Mesenteric fat pad (tissue), 1 donor: Measurements from ENCODE around the gene CPNE1. TPM values are rescaled to one million over a fixed set of nuclear protein-coding genes. Genes with fewer than 3 reads are reported as not detected.
"Not testable (repeated sequence)": the region's sequence is repeated elsewhere in the genome, so short reads cannot be mapped to it uniquely, and the experiment has no call there.

ENCODE experiments used
- DNase-seq: peaks from one replicate; pipeline ENCODE4 v3.0.0-alpha.2; 2020; ENCODE audit warnings: low spot score
- total RNA-seq: library from RNA; stranded (reverse); fragmentation: NEBNext Ultra II Directional; extraction: Animal tissue kit (Norgen Biotek cat#: 25700); gene quantifications from one replicate; pipeline ENCODE4 v1.2.1, GENCODE V29; 2021
- donor health status: DM: yes; HTN: yes; CAD: no.

The CPNE1 gene
- total RNA-seq, 1 donor from 2014 or later, result 126 TPM

GRCh38 chr20:35698298-35699126 lies 33.8 kb upstream of the CPNE1 start:
- DNase-seq, result no peak

GRCh38 chr20:35697696-35698297 lies 33.1 kb upstream of the CPNE1 start:
- no peak for DNase-seq

DNA sequence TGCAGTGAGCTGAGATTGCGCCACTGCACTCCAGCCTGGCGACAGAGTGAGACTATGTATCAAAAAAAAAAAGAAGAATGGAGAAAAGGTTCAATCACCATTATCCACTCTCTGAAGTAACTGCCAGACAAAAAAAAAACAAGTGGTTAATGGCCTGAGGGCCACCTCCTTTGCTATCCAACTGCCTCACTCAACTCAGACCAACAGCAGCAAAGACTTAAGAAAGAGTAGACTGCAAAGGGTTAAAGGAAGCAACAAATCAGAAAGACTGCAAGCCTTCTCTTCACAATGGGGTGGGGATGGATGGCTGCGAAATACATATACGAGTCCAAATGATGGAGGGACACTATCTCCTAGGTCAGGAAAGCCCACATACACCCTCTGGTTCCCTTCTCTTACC lies 31.3 kb upstream of the CPNE1 start:
- no peak for DNase-seq

DNA sequence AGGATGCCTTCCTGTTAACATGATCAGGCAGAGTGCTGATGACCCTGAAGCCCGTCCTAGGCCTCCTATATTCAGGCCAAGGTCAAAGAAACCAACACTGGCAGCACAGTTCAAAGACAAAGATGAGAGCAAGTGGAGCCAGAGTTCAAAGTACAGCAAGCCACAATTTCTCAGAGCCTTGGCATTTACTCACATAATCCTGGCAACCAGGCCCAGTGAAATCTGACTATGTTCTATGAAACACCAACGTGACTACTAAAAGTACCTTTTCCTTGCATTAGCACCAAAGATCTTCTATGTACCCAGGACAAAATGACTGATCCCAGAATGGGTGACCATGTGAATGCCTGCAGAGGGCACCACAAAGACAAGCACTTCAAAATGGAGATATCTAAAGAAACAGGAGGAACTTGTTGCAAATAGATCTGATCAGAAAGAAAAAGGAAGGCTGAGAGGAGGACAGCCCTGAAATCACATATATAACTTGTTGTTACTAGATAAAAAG lies 30.6 kb upstream of the CPNE1 start:
- no peak for DNase-seq

- no peak for DNase-seq
Measured at GRCh38 chr20:35690265-35690664, 25.6 kb upstream of the CPNE1 start.

DNA sequence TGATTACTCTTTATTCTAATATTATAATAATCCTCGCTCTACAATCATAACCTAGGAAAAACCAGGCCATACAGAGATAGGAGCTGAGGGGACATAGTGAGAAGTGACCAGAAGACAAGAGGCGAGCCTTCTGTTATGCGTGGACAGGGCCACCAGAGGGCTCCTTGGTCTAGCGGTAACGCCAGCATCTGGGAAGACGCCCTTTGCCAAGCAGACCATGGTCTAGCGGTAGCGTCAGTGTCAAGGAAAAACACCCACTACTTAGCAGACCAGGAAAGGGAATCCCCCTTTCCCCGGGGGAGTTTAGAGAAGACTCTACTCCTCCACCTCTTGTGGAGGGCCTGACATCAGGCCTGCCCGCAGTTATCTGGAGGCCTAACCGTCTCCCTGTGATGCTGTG lies 22.2 kb upstream of the CPNE1 start:
- DNase-seq, result not testable (repeated sequence)

DNA sequence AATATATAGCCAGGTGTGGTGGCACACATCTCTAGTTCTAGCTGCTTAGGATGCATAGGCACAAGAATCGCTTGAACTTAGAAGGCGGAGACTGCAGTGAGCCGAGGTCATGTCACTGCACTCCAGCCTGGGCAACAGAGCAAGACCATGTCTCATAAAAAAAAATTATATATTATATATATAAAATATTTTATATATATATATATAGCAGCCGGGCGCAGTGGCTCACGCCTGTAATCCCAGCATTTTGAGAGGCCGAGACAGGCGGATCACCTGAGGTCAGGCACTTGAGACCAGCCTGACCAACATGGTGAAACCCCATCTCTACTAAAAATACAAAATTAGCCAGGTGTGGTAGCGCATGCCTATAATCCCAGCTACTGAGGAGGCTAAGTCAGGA lies 20.7 kb upstream of the CPNE1 start:
- not testable (repeated sequence) for DNase-seq

DNA sequence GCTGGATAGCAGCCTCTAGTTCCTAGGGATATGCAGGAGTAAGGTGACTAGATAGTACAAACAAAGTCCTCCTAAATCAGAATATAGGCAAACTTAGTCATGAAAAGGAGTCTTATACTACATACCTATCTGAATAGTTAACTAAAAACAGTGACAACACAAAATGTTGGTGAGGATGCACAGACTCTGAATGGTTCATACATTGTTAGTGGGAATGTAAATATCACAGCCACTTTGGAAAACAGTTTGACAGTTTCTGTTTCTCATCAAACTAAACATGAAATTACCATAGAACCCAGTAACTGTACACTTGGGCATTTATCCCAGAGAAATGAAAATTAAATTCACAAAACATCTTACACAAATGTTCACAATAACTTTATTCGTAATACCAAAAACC lies 17.3 kb upstream of the CPNE1 start:
- DNase-seq, result no peak

DNA sequence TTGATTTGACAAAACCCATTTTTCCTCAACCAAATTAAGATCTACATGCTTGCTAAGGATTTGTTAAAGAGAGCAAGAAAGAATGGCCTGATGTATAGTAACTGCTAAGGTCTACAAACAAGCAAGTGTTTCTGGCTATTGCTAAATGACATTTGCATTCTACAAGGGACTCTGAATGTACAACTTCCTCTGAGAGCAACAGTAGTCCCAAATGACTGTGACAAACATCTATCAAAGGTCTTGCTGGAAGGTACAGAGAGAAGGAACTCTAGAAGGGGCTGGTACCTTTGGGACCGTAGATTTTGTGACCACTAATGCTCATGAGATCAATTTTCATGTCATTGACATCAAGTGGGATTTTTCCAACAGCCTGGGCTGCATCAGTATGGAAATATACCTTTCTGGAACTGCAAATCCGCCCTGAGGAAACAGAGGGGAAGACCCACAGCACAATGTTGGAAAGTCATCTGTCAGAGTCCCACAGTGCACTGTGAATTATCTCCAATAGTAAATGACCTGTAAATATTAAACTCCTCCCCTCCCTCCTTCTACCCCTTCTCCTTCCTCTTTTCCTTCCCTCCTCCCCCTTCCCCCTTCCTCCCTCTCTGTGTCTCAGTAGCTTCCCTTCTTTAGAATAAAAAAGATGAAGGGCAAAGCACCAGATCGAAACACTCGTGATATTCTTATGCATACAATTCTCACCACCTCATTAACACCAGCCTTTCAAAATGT lies 15.9 kb upstream of the CPNE1 start:
- DNase-seq, result no peak

- DNase-seq, result no peak
Measured at GRCh38 chr20:35674921-35675320, 10.2 kb upstream of the CPNE1 start.

GRCh38 chr20:35673884-35674283 lies 9.2 kb upstream of the CPNE1 start:
- DNase-seq, result no peak

DNA sequence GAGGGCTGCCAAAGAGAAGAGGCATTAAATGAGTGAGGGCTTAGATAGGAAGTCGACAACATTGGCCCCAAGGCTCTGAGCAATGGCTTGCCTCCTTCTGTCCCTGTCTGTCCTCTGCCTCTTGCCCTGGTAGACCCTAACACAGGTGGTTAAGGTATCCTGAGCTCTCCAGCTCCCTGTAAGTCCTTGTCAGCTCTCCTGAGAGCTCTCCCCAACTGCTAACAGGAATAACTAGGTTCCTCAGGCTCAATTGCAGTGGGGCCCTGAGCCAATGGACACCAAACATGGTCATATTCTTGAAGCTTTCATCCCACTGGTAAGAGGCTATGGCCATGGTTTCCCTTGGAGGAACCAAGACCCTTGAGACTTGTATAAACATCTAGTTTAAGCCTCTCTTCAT lies 5.0 kb upstream of the CPNE1 start:
- no peak for DNase-seq

DNA sequence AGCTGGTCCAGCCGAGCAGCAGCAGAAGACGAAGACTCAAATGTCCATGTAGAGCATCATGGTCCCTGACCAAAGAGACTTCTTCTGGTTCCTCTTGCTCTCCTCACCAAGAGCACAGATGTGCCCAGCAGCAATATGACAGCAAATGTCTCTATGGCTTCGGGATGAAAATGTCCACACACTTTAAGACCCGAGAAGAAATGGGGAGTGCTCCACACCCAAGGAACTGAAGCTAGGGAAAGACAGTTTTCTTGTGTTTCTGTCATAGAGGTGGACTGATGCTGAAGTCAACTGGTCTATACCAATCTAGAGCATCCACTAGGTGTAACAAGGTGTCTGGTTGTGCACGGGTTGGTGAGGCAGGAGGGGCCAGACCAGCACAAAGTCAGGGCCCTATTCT lies 4.5 kb upstream of the CPNE1 start:
- no peak for DNase-seq

DNA sequence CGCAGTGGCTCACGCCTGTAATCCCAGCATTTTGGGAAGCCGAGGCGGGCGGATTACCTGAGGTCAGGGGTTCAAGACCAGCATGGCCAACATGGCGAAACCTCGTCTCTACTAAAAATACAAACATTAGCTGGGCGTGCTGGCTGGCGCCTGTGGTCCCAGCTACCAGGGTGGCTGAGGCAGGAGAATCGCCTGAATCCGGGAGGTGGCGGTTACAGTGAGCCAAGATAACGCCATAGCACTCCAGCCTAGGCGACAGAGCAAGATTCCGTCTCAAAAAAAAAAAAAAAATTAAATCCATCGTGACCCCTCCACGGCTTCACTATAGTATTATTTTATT lies 1.2 kb upstream of the CPNE1 start:
- no peak for DNase-seq

DNA sequence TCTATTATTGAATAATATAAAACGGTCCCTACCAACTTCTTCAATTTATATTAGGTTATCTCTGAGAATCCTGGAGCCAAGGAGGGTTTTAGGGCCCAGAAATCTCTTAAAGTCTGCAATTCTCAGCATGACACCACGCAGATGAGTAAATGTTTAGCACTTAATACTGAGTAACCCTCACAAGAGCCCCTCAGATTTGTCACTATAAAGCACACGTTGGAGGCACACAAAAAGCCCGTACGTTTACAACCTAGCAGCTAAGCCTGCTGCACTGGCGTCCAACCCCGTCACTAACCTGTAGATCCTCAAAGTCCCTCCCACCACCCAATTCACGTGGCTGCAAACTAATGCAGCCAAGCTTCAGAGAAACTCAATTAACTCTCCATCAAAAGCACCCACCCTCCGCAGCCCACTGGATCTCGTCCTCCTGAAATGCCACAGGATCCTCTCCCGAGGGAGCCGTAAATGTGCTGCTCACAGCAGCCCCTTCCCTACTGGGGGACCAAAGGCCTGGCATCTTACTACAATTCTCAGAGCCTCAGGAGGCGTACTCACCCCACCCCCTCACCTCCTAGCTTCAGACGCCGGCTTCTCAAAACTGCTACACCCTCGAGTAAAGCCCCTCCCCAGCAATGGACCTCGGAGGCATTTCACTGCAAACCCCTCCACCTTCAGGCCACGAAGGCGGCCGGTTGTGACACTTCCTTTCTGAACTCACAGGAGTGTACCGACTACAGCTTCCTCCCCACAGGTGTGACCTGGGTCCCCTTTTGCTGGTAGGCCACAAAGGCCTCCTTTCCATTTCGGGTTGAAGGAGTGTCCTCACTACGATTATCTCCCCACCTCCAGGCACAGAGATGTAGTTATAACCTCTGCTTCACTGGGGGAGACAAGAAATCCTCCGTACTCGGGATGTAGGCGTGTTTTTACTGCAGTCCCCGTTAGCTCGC lies 909 bp downstream of the CPNE1 start:
- DNase-seq, result no peak

GRCh38 chr20:35662551-35662950 lies 2.1 kb downstream of the CPNE1 start:
- DNase-seq, result no peak

GRCh38 chr20:35661908-35662307 lies 2.8 kb downstream of the CPNE1 start:
- no peak for DNase-seq

- DNase-seq, result no peak
Measured at GRCh38 chr20:35661053-35661452, 3.6 kb downstream of the CPNE1 start.

DNA sequence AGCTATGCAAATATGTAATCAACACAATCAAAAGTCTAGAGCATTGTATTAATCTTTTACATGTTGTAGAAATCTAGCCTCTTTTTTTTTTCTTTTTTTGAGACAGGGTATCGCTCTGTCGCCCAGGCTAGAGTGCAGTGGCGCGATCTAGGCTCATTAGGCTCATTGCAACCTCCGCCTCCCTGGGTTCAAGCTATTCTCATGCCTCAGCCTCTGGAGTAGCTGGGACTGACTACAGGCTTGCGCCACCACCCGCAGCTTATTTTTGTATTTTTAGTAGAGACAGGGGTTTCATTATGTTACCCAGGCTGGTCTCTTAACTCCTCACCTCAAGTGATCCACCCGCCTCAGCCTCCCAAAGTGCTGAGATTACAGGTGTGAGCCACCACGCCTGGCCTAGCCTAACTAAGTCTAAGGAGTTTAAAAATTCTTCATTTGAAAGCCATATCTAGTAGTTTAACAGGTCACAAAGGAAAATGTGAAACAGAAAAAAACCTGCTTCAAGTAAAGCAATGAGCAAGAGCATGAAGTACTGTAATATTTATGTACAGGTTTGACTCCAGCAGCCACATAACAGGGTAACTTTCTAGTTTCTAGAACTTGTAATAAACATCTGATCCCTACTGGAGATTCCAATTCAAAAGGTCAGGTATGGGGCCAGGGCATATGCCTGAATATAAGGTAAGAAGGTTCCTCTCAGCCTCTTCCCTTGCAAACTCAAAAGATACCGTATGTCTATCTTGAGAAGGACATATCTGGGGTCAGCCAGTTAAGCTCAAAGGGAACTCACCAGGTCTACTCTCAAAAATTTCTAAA lies 4.4 kb downstream of the CPNE1 start:
- DNase-seq, result no peak

GRCh38 chr20:35657271-35657670 lies 7.4 kb downstream of the CPNE1 start:
- DNase-seq, result no peak
